ENCODE data around the gene CTAG1A.
"Not testable (repeated sequence)": the region's sequence is repeated elsewhere in the genome, so short reads cannot be mapped to it uniquely, and the experiment has no call there.

The CTAG1A gene

GRCh38 chrX:154575076-154575475, 9.9 kb upstream of the CTAG1A start:
- DNase-seq, result not testable (repeated sequence)

- not testable (repeated sequence) for DNase-seq
Measured at GRCh38 chrX:154582994-154583393, 1.9 kb upstream of the CTAG1A start.

GRCh38 chrX:154590415-154590814, 5.5 kb downstream of the CTAG1A start:
- DNase-seq, result not testable (repeated sequence)

- no peak for DNase-seq
Measured at GRCh38 chrX:154592505-154592904, 7.6 kb downstream of the CTAG1A start.

- no peak for DNase-seq
Measured at GRCh38 chrX:154593201-154593600, 8.3 kb downstream of the CTAG1A start.

GRCh38 chrX:154594491-154594890, 9.6 kb downstream of the CTAG1A start:
- no peak for DNase-seq

- no peak for DNase-seq
Measured at GRCh38 chrX:154595559-154596249, 10.8 kb downstream of the CTAG1A start.

GRCh38 chrX:154596290-154596929, 11.5 kb downstream of the CTAG1A start:
- no peak for DNase-seq

- no peak for DNase-seq
Measured at GRCh38 chrX:154597221-154597620, 12.3 kb downstream of the CTAG1A start.

GRCh38 chrX:154598656-154599055, 13.7 kb downstream of the CTAG1A start:
- DNase-seq, result no peak

- no peak for DNase-seq
Measured at GRCh38 chrX:154599531-154599930, 14.6 kb downstream of the CTAG1A start.

- DNase-seq, result no peak
Measured at GRCh38 chrX:154600759-154601374, 15.9 kb downstream of the CTAG1A start.

- DNase-seq, result no peak
Measured at GRCh38 chrX:154602226-154602625, 17.3 kb downstream of the CTAG1A start.

GRCh38 chrX:154602766-154603437, 18.0 kb downstream of the CTAG1A start:
- no peak for DNase-seq

GRCh38 chrX:154603438-154604430, 18.8 kb downstream of the CTAG1A start:
- no peak for DNase-seq

GRCh38 chrX:154605566-154605965, 20.6 kb downstream of the CTAG1A start:
- no peak for DNase-seq

- DNase-seq, result no peak
Measured at GRCh38 chrX:154607370-154607769, 22.4 kb downstream of the CTAG1A start.

GRCh38 chrX:154607976-154608375, 23.0 kb downstream of the CTAG1A start:
- DNase-seq, result not testable (repeated sequence)

GRCh38 chrX:154608823-154609222, 23.9 kb downstream of the CTAG1A start:
- not testable (repeated sequence) for DNase-seq

GRCh38 chrX:154611146-154611545, 26.2 kb downstream of the CTAG1A start:
- DNase-seq, result not testable (repeated sequence)

- not testable (repeated sequence) for DNase-seq
Measured at GRCh38 chrX:154613586-154613985, 28.7 kb downstream of the CTAG1A start.

GRCh38 chrX:154619182-154619581, 34.2 kb downstream of the CTAG1A start, which contains the start of gene CTAG1B:
Gene CTAG1B, minus strand, starts transcription at chrX:154619282. Its CDS starts 64 bp downstream, at chrX:154619218.
- not testable (repeated sequence) for DNase-seq

All from NCI-H1417 treated with DMSO at 0.1 percent for 48 hours (cell line).